Muscle of leg (tissue), 11 donors: ENCODE results near the gene MLPH. TPM values are rescaled to one million over a fixed set of nuclear protein-coding genes. Genes with fewer than 3 reads are reported as not detected.

Source experiments
- DNase-seq: peaks from one replicate; pipeline ENCODE4 v3.0.0; 2013
- H3K27ac ChIP-seq: one replicate; pipeline ENCODE4 v1.5.1; 2013; ENCODE audit warnings: mild to moderate bottlenecking, low read length, control low read depth
- H3K27me3 ChIP-seq: one replicate; pipeline ENCODE4 v1.6.1; 2013; ENCODE audit warnings: low read length; ENCODE audit not compliant: control insufficient read depth, insufficient read depth
- H3K36me3 ChIP-seq: one replicate; pipeline ENCODE4 v1.6.1; 2013; ENCODE audit warnings: low read length; ENCODE audit not compliant: control insufficient read depth, insufficient read depth
- H3K4me1 ChIP-seq: one replicate; pipeline ENCODE4 v1.6.1; 2013; ENCODE audit warnings: low read length; ENCODE audit not compliant: control insufficient read depth, insufficient read depth
- H3K4me3 ChIP-seq: one replicate; pipeline ENCODE4 v1.5.1; 2013; ENCODE audit warnings: low read length, control low read depth
- H3K9me3 ChIP-seq: replicated peaks from 2 replicates; pipeline ENCODE4 v1.6.1; 2013; ENCODE audit warnings: low read depth, low read length; ENCODE audit not compliant: control insufficient read depth
- WGBS: methylation state at CpG from one replicate; pipeline ENCODE4 v1.1.5; 2013; ENCODE audit warnings: missing lambda C conversion rate; ENCODE audit not compliant: insufficient coverage; 5-methylcytosine and 5-hydroxymethylcytosine counted together
- polyA plus RNA-seq, 8 donors: library from polyadenylated mRNA; unstranded; fragments of 120-200 nt; gene quantifications; one replicate each; pipeline versions ENCODE4 v1.2.1 to v1.2.3, GENCODE V29; 2013; ENCODE audit warnings: inconsistent platforms in 1 of 8, low replicate concordance in 1 of 8; ENCODE audit not compliant: insufficient read length in 8 of 8, insufficient read depth in 1 of 8
- total RNA-seq: library from RNA; stranded (reverse); fragments of 120-200 nt; gene quantifications from one replicate; pipeline ENCODE4 v1.2.4, GENCODE V29; 2013

MLPH gene
- total and polyA plus RNA-seq, 9 donors: 0.22 to 4.5 (median 0.96) TPM

- DNase-seq: peak; percentile 88
- no peaks in the 10 kb centered on the region for H3K36me3 ChIP-seq
- peak overlapping the region; percentile 10 for H3K27ac ChIP-seq
- no peaks in the 10 kb centered on the region for H3K9me3 ChIP-seq
- H3K4me1 ChIP-seq: peaks cover 15% of the 10 kb centered on the region
- no peaks in the 10 kb centered on the region for H3K27me3 ChIP-seq
- H3K4me3 ChIP-seq: no peak overlapping the region
- 16% methylated on average over 24 of the region's 25 CpGs for WGBS
These were observed 95.0 kb downstream of the MLPH start for GRCh38 chr2:237581751-237582746.

GRCh38 chr2:237583385-237584295 is 96.6 kb downstream of the MLPH start:
- H3K4me1 ChIP-seq: peaks cover 17% of the 10 kb centered on the region
- H3K27me3 ChIP-seq: no peaks in the 10 kb centered on the region
- no peaks in the 10 kb centered on the region for H3K9me3 ChIP-seq
- no peak for DNase-seq
- 97% methylated on average over 6 of the region's 19 CpGs for WGBS
- no peaks in the 10 kb centered on the region for H3K36me3 ChIP-seq
- no peak overlapping the region for H3K4me3 ChIP-seq
- H3K27ac ChIP-seq: no peak overlapping the region

GRCh38 chr2:237585590-237586221 is 98.7 kb downstream of the MLPH start:
- DNase-seq: no peak
- H3K4me3 ChIP-seq: no peak overlapping the region

GRCh38 chr2:237588044-237588696 is 101.1 kb downstream of the MLPH start:
- WGBS: 66% methylated on average over 5 of the region's 9 CpGs
- Histone ChIP-seq H3K27ac (no peak overlapping the region), H3K4me1 (peaks cover 10% of the 10 kb centered on the region), H3K27me3 (peaks cover 2% of the 10 kb centered on the region), H3K4me3 (no peak overlapping the region), H3K9me3 (no peaks in the 10 kb centered on the region), H3K36me3 (no peaks in the 10 kb centered on the region)
- no peak for DNase-seq

More at GRCh38 chr2:237585590-237586221, 98.7 kb downstream of the MLPH start:
- no peaks in the 10 kb centered on the region for H3K9me3 ChIP-seq
- peaks cover 20% of the 10 kb centered on the region for H3K4me1 ChIP-seq
- H3K36me3 ChIP-seq: no peaks in the 10 kb centered on the region
- WGBS: 75% methylated on average over 13 of the region's 15 CpGs
- no peak overlapping the region for H3K27ac ChIP-seq
- no peaks in the 10 kb centered on the region for H3K27me3 ChIP-seq

GRCh38 chr2:237590272-237591140 is 103.5 kb downstream of the MLPH start, which contains the start of gene RAB17:
TSS of gene RAB17 (minus strand) at chr2:237590734. CDS start at chr2:237586154, 4,580 bp downstream.
- Histone ChIP-seq H3K9me3 (no peaks in the 10 kb centered on the region), H3K27ac (no peak within 1 kb of the TSS), H3K4me3 (no peak within 1 kb of the TSS), H3K4me1 (peaks cover 22% of the 10 kb centered on the region), H3K36me3 (no peaks in the 10 kb centered on the region), H3K27me3 (peaks cover 2% of the 10 kb centered on the region)
- DNase-seq: no peak
- 66% methylated on average over 14 of the region's 16 CpGs for WGBS

GRCh38 chr2:237591141-237591881 is 104.3 kb downstream of the MLPH start:
- Histone ChIP-seq H3K4me1 (peaks cover 22% of the 10 kb centered on the region), H3K9me3 (no peaks in the 10 kb centered on the region), H3K4me3 (no peak overlapping the region), H3K27ac (no peak overlapping the region), H3K36me3 (no peaks in the 10 kb centered on the region), H3K27me3 (peaks cover 2% of the 10 kb centered on the region)
- DNase-seq: no peak
- 44% methylated on average over 6 of the region's 19 CpGs for WGBS

- no peaks in the 10 kb centered on the region for H3K36me3 ChIP-seq
- no peak for DNase-seq
- H3K4me3 ChIP-seq: no peak overlapping the region
- 97% methylated on average over 10 of the region's 18 CpGs for WGBS
- H3K27ac ChIP-seq: no peak overlapping the region
- H3K4me1 ChIP-seq: peaks cover 20% of the 10 kb centered on the region
- peaks cover 2% of the 10 kb centered on the region for H3K27me3 ChIP-seq
- H3K9me3 ChIP-seq: no peaks in the 10 kb centered on the region
These were observed 105.5 kb downstream of the MLPH start for GRCh38 chr2:237592425-237592980.

- WGBS: 88% methylated on average over 9 of the region's 10 CpGs
- Histone ChIP-seq H3K9me3 (no peaks in the 10 kb centered on the region), H3K4me3 (no peak overlapping the region), H3K36me3 (no peaks in the 10 kb centered on the region), H3K27me3 (peaks cover 2% of the 10 kb centered on the region), H3K27ac (no peak overlapping the region), H3K4me1 (peaks cover 20% of the 10 kb centered on the region)
- DNase-seq: no peak
These were observed 106.0 kb downstream of the MLPH start for GRCh38 chr2:237593036-237593435.
